HG02588 (cell line): ENCODE results near the gene PLCG1.
"Not testable (repeated sequence)": the region's sequence is repeated elsewhere in the genome, so short reads cannot be mapped to it uniquely, and the experiment has no call there.

Experiments used
- ATAC-seq: cut with Tn5 transposase; IDR thresholded peaks from one replicate; pipeline ENCODE4 v1.9.1; 2021; ENCODE audit warnings: mild to moderate bottlenecking, moderate library complexity; ENCODE audit not compliant: unreplicated experiment

PLCG1 gene

DNA sequence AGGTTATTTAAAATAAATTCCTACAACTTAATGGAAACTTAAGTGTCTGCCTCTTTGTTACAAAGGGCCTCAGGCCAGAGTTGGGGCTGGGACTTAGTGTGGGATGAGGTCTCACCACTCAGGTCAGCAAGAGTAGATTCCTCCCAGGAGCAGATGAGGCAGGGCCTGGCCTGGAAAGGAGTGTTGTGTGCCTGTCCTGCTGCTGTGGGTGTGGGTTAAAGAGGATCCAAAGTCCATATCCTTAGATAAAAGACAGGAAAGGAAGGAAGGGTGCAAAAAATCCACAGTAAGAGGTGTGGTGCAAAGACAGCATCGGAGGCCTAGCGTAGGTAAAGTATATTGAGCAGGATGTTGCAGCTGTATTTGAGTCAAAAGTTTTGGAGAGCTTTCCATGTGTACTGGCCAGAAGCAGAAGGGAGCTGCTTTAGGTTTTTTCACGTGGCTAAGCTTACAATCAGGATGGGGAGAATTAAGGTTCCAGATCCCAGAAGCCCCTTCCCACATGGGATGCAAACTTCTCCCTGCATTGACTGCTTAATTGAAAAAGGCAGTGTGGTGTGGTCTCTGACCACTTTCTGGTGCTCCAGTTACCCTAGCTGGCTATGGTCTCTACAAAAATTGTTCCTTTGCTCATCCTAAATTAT is 12.8 kb upstream of the PLCG1 start:
- ATAC-seq, result no peak

DNA sequence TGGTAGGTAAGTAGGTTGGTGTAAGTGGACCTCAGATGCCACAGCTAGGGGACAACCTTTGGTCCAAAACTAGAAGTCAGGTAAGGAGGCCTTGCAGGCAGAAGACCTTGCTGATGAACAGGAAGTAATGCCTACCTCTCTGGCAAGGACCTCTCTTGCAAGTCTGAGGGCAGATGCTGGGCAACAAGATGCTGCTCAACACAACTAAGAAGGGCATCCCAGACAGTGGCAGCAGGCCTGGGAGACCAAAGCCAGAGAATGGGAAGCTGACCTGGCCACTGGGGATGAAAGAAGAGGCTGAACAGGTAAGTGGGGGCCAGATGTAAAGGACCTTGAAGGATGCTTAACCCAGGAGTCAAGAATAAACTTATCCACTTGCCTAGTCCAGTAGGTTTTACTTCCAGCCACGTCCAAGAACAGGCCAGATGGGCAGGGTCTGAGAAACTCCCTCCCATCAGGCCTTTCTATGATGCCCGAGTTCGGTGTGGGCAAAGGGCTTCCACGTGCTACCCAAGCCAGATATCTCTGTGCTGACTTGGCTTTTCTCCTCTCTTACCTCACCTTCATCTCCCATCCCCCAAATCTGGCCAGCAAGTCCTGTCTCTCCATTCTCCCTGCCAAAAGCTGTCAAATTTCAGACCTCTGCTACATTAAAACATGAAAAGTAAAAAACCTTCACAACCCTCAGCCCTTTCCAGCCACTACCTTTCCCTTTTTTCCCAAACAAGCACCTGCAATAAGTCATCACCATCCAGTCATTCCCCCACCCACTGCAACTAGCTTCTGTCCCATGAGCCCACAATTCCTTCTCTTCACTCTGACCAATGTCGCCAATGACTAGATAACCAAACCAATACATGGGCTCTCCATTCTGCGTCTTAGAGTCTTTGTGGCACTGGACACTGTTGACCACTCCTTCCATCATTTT is 11.5 kb upstream of the PLCG1 start:
- ATAC-seq, result no peak

DNA sequence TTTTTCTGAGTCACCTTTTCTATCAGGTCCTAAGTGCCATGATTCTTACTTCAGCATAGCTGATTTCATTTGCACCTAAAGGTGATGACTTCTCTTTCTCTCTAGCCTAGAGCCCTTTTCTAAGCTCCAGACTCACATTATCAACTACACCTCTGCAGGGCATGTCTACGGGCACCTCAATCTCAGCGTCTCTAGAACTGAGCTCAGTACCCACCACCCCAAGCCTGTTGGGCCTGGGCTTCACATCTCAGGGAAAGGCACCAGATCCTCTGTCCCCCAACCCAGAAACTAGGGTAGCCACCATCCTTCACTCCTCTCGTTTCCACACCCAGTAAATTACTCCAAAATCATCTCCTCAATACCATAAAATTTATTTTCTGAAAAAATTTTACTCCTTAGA is 10.6 kb upstream of the PLCG1 start:
- ATAC-seq, result no peak

DNA sequence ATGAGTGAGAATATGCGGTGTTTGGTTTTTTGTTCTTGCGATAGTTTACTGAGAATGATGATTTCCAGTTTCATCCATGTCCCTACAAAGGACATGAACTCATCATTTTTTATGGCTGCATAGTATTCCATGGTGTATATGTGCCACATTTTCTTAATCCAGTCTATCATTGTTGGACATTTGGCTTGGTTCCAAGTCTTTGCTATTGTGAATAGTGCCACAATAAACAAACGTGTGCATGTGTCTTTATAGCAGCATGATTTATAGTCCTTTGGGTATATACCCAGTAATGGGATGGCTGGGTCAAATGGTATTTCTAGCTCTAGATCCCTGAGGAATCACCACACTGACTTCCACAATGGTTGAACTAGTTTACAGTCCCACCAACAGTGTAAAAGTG is 9.0 kb upstream of the PLCG1 start:
- ATAC-seq, result not testable (repeated sequence)

DNA sequence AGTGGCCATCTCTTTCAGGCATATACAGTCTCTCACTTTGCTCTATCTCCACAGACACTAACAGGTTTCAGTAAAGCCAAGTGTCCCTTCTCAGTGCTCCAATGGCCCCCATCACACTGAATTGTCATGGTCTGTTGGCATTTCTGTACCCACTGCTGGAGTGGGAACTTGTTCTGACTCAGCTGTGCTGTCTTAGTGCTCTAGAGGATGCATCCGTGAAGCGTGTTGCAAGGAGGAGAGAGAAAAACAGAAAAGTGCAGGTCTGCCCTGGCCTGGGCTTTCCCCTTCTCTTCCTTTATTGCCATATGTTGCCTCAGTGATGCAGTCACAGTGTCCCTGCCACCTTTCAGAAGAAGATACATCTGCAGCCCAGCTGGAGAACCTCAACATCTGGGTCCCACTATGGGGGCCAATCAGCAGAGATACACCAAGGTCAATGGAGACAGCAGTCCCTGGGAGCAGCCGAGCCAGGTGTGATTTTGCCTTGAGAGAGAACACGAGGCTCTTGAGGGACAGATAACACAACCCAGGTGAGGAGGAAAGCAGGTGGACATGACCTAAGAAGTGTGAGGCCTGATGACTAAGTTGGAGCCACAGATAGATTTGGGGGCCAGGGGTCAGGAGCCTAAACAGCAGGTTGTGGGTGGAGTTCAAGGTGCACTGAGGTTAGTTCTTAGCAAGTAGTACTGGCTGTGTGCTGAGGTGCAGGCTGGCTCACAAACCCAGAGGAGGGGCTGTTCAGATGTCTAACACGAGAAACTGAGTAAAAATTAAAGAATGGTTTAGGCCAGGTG is 5.6 kb upstream of the PLCG1 start:
- ATAC-seq, result no peak

DNA sequence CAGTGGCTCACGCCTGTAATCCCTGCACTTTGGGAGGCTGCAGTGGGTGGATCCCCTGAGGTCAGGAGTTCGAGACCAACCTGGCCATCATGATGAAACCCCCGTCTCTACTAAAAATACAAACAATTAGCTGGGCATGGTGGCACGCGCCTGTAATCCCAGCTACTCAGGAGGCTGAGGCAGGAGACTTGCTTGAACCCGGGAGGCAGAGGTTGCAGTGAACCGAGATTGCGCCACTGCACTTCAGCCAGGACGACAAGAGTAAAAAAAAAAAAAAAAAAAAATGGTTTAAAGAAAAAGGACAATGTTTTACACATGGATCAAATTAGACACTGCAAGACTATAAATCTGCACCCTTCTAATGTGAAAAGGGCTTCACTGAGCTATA is 5.0 kb upstream of the PLCG1 start:
- not testable (repeated sequence) for ATAC-seq

DNA sequence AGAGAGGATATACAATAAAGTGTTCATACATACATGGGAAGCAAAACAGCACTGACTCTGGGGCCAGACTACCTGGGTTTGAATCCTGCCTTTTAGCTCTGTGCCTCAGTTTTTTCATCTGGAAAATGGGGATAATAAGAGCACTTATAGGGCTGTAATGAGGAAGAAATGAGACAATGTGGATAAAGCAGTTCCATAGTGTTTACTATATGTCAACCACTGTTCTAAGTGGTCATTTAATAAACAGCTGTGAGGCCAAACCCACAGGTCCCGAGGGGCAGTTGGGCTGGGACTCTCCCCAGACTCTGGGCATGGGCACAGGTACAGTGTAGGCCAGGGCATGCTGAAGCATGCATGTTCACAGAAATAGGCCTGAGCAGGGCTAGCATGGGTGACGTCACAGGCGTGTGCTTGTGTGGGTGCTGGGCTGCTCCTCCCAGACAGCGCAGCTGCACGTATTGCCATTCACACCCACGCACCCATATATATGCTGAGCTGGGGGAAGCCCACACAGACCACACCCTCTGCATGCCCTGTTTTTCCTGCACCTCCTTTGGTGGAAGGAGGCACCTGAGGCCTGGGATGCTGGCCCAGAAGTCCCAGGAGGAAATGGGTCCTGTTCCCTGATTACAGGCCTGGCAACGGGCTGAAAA is 3.5 kb upstream of the PLCG1 start:
- ATAC-seq, result peak; percentile 58

DNA sequence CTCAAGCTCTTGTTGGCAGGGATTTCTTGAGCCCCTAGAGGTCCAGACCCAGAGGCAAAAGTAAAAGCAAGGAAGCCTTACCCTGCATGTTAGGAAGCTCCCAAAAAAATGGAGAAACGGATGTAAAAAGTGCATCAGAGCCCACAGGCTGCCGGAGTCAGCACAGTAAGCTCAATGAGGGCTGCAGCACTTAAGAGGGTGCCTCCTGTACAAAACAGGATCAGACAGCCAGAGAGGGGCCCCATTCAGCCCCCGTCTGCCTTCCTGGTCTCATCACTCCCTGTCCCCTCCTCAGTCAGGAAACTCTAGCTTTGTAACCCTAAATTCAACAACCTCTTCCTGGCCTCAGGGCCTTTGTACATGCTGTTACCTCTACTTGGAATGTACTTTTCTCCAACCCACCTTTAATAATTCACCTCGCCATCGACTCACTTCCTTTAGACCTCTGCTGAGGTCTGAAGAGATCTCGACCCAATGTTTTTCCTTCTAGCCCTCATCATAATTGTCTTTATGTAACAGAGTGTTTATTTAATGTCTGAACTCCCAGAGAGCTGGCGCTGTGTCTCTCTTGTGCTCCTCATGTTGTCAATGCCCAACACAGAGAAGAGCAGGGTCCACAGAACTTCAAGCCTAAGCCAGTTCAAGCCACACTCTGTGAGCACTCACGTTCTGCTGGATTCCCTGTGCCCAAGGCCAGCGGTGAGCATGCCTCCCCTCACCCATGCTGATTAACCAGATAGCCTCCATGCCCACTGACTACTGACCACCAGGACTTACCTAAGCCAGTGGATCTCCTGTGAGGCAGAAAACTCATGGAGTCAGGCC is 2.8 kb upstream of the PLCG1 start:
- ATAC-seq, result no peak

DNA sequence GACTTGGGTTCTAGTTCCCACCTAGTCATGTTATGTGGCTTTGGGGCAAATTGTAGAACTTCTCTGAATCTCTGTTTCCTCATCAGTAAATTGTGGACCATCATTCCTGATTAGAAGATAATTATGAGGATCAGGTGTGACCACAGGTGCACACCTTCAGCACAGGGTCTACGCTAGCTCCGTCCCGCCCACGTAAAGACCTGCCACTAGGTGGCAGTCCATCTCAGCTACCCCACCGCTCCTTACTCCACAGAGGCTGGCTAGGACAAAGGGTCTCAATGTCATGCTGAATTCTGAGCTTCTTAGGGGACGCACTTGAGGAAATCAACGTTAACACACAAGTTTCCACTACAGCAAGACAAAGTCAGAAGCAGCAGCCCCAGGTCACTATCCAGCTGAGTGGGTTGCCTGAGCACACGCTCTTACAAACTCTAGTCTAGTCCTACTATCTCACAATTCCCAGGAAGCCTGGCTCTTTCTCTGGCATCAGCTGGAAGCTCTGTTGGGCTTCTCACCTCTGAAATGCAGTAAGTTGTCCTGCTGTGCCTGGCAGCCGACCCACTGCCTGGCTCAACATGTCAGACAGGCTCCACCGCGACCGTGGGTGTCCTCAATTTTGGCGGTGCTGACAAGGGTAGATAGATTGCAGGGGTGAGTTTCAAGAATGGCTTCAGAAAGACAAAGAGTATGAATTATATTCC is 2.0 kb upstream of the PLCG1 start:
- ATAC-seq, result no peak

DNA sequence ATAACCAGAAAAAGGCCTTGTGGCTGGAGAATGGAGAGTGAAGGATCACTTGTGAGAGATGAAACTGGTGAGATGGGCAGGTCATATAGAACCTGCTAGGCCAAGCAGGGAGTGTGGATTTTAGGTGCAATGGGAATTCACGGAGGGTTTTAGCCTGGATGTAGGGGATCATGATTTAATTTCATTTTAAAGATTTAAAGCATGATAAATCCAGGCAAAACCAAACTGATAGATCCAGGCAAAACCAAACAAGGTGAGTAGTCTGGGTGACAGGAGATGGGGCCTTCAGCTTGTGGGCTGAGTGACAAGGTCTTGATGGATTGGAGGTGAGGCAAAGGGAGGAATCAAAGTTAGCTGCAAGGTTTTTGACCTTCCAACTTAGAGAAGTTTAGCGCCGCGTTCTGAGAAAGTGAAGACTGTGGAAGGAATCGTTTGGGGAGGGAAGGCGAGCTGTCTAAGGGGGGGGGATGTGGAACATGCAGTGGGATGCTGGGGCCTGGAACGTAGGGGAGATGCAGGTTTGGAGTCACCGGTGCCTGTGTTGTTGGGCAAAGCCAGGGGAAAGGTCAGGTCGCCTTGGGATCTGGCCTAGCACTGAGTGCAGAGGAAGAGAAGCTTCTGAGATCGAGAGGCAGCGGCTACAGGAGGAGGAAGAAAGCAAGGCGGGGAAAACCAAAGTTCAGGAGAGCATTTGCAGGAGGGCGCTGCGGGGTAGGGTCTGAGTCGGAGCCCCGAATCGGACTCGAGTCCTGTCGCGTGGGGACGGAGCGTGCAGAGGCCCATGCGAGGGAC is 1.3 kb upstream of the PLCG1 start:
- ATAC-seq, result no peak

DNA sequence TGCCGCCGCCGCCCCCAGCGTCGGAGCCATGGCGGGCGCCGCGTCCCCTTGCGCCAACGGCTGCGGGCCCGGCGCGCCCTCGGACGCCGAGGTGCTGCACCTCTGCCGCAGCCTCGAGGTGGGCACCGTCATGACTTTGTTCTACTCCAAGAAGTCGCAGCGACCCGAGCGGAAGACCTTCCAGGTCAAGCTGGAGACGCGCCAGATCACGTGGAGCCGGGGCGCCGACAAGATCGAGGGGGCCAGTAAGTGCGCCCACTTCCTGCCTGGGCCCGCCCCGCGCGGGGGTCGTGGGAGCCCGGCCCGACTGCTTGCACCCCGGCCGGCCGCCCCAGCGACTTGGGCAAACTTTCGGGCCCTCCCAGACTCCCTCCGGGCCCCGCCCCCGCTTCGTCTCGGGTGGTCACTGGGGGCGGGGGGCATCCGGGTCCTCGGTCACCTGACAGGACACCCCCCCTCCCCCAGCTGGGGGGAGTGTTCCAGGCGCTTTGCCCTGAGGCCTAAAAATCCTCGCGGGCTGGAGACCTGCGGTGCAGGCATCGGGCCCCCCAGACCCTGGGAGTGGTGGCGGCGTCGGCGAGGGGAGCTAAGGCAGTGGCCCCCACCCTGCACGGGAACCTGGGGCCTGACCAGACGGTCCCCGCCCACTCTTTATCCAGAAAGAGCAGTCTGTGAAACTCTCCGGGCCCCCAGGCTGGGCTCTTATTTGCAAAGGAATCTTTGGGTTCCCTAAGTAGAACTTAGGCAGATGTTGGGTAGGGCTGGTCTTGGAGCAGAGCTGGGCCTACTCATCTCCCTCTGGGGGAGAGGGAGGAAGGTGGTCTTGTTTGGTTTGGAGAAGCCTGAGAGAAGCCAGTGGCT is 501 bp downstream of the PLCG1 start:
- ATAC-seq, result peak; percentile 2

DNA sequence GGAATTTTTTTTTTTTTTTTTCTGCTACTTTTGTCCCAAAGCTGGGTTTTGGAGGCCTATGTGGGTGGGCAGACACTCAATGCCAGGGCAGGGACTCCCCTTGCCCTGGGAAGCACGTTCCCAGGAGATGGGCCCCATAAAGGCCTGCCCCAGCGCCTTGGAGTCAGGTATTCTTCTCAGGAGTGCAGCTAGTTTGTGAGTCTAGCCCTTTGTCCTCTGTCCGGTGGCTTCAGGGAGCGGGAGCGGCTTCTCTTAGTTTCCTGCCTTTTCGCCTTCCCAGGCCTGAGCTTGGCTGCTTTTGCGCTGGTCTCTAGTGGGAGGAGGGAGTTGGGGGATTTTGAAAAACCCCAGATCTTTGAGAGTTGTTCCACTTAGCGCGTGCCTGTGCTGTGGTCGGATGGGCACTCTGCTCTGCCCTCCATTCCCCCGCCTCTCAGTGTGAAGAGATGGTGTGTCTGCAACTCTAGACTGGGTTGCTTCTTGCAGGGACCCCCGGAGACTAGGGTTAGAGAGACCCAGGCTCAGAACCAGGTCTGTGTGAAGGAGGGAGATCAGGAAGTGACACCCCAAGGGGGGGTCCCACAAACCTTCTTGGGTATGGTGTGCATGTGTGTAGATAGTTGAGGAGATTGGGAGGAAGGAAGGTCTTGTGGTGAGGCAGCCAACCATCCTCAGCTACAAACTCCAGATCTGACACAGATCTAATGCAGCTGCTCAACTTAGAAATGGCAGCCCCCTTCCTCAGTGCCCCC is 1.3 kb downstream of the PLCG1 start:
- ATAC-seq, result no peak

DNA sequence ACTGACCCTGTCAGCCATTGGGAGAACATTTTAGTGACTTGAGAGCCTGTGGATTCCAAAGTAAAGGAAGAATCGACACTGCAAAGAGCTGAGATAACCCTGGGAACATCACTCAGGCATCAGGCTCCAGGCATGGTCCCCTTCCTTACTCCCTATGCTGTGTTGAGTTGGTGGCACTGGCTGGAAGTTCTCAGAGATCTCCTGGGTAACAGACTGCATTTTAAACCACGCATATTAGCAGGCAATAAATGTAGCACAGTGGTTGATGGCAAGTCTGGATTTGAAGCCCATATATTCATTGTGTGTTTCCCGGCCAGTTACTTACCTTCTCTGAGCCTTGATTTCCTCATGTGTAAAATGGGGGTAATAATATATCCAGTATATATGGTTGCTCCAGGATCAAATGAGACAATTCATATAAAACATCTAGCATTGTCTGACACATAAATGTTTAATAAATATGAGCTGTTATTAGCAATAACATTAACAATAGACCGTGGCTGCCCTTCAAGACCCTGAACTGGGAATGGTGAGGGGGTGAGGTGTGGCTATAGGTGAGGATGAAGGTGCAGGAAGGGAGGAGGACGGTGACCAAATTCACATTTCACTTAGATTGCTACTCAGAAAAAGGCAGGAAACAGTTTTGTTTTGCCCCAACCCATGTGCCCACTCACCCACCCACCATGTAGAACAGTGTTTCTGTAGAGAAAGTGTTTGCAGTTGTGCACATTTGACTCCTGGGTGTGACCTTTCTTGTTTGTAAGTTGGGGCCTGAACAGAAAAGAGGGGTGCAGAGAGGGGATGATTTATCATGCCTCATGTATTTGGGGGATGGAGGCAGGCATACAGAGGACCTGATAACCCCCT is 2.1 kb downstream of the PLCG1 start:
- no peak for ATAC-seq

DNA sequence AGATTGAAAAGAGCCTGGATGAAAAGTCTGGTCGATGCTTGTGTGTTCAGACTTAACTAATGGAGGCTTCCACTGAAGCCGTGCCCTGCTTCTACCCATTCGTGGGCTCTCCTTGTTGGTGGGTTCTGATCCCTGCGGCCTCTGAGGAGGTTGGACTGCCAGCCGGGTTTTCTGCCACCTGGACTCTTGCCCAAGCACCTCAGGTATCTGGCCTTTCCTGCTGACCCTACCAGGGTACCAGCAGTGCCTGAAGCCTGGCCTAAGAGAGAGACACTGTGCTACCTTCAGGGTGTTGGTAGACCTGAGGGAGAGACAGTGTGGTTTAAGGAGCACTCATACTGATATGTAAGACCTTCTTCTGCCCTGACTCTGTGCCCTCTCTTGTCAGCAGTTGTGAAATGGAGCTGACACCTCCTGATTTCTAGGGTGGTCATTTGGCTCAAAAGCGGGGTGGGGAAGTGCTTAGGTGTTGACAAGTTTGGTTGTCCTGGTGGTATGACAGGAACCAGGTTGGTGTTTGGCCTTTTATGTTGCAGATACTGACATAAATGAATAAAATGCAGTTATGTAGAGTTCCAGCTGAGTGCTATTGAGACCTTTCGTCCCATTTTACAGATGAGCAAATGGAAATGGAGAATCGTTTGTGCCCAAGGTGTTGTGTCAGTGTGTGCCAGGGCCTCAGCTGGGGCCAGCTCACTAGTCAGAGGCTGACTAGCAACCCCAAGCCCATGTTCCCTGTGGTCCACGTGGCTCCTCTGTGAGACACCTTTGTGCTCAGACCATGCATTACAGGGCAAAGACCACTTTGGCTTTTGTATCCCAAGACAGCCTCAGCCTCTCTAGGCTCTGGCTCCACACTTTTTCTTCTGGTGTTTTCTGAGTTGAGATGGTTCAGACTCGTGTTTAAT is 3.1 kb downstream of the PLCG1 start:
- no peak for ATAC-seq

DNA sequence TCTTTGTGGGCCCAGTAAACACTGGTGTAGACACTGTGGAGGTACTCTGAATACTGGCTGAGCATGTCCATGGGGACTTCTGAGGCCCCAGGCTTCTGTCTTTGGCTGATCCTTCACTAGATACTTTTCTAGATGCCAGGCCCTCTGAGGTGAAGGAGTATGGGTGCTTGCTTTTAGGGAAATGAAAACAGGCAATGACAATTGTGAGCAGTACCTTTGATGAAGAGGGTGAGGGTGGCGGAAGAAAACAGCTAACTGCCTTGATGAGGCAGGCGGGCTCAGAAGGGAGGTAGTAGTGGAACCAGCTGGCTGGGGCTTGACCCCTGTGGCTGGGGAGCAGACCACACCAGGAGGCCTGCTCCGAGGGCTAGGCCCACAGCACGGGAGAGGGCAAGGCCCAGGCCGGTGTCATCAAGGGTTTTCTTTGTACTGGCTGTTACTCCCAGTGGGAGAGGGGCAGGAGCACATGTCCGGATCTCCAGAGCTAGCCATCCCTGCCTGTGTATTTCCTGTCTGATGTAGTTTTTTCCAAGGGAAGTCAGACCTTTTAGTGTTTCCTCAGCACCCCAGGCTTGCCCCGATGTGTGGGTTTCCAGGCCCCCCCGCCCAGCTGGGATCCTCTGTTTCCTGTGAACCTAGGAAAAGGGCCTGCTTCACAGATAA is 3.9 kb downstream of the PLCG1 start:
- ATAC-seq, result no peak
